AG20443 (cell line): ENCODE data around the gene FLNB.
A peak's percentile ranks its signal among the peaks of the same experiment; 100 is the strongest.

Source experiments
- DNase-seq: peaks from one replicate; pipeline ENCODE4 v3.0.0; 2012; ENCODE audit warnings: low spot score, mixed read lengths

FLNB gene

GRCh38 chr3:58106061-58106460, 97.8 kb downstream of the FLNB start:
- DNase-seq, result no peak

- DNase-seq, result no peak
Measured at GRCh38 chr3:58106640-58107039, 98.4 kb downstream of the FLNB start.

- DNase-seq, result no peak
Measured at GRCh38 chr3:58107597-58107996, 99.4 kb downstream of the FLNB start.

GRCh38 chr3:58109752-58110151, 101.5 kb downstream of the FLNB start:
- no peak for DNase-seq

- no peak for DNase-seq
Measured at GRCh38 chr3:58111513-58112184, 103.4 kb downstream of the FLNB start.

GRCh38 chr3:58112185-58112535, 103.9 kb downstream of the FLNB start:
- no peak for DNase-seq

GRCh38 chr3:58115175-58115574, 107.0 kb downstream of the FLNB start:
- no peak for DNase-seq

GRCh38 chr3:58116161-58116955, 108.1 kb downstream of the FLNB start:
- DNase-seq, result no peak

- DNase-seq, result no peak
Measured at GRCh38 chr3:58116985-58117384, 108.8 kb downstream of the FLNB start.

GRCh38 chr3:58117561-58118181, 109.4 kb downstream of the FLNB start:
- DNase-seq, result peak; percentile 40

GRCh38 chr3:58119186-58119585, 111.0 kb downstream of the FLNB start:
- no peak for DNase-seq

GRCh38 chr3:58120075-58120812, 112.0 kb downstream of the FLNB start:
- no peak for DNase-seq

GRCh38 chr3:58121183-58121582, 113.0 kb downstream of the FLNB start:
- no peak for DNase-seq

GRCh38 chr3:58122936-58123700, 114.9 kb downstream of the FLNB start:
- DNase-seq, result no peak

GRCh38 chr3:58124387-58124786, 116.2 kb downstream of the FLNB start:
- no peak for DNase-seq

- no peak for DNase-seq
Measured at GRCh38 chr3:58129041-58129770, 121.0 kb downstream of the FLNB start.

- DNase-seq, result no peak
Measured at GRCh38 chr3:58130591-58130990, 122.4 kb downstream of the FLNB start.

- DNase-seq, result no peak
Measured at GRCh38 chr3:58131101-58131825, 123.0 kb downstream of the FLNB start.

- DNase-seq, result no peak
Measured at GRCh38 chr3:58132850-58133249, 124.6 kb downstream of the FLNB start.

- no peak for DNase-seq
Measured at GRCh38 chr3:58134468-58134867, 126.2 kb downstream of the FLNB start.
